KOPT-K1 (cell line): ENCODE results near the gene CACNA1H.

Experiments
- H3K27ac ChIP-seq: fragments of 200-600 bp; sonication (generic); 2 replicates; pipeline ENCODE4 v1.5.1; 2016; ENCODE audit warnings: antibody characterized with exemption, mild to moderate bottlenecking, low read depth, low read length; ENCODE audit not compliant: poor library complexity, severe bottlenecking
- H3K36me3 ChIP-seq: fragments of 200-600 bp; sonication (generic); 2 replicates; pipeline ENCODE4 v1.5.1; 2017; ENCODE audit warnings: antibody characterized with exemption, mild to moderate bottlenecking, low read length, moderate library complexity; ENCODE audit not compliant: insufficient read depth
- H3K9me3 ChIP-seq: fragments of 200-600 bp; sonication (generic); 2 replicates; pipeline ENCODE4 v1.5.1; 2017; ENCODE audit warnings: antibody characterized with exemption, low read length, mild to moderate bottlenecking; ENCODE audit not compliant: insufficient read depth, poor library complexity, severe bottlenecking

CACNA1H gene

GRCh38 chr16:1156055-1156982 lies 3.4 kb downstream of the CACNA1H start:
- no peak overlapping the region for H3K27ac ChIP-seq
- H3K36me3 ChIP-seq: no peaks in the 10 kb centered on the region
- H3K9me3 ChIP-seq: no peaks in the 10 kb centered on the region

DNA sequence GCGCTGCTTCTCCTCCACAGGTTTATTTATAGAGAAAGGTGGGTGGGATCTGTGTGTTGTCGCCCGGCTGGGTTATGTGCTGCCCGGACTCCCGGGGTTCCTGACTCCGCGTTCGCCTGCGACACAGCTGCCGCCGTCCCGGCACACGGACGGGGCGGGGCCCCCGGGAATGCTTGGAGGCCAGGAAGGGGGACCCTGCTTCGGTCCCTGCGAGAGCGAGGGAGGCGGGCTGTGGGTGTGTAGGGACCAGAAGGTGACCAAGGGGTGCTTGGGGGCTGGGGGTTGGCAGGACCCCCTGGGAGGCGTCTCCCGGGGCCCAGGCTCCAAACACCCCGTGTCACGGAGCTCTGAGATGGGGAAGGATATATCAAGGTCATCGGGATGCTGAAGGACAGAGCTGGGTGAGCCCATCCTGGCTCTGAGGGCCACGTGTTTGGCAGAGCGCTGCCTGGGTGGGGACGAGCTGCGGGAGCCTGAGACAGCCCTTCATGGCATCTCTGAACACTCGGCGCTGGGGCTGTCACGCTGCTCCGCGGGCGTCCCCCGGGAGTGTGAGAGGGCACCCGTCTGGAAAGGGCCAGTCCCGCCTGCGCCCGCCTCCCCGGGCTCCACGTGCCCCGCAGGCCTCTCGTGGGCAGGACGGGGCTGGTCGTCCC lies 4.2 kb downstream of the CACNA1H start:
- H3K27ac ChIP-seq: no peak overlapping the region
- H3K9me3 ChIP-seq: no peaks in the 10 kb centered on the region
- H3K36me3 ChIP-seq: no peaks in the 10 kb centered on the region

GRCh38 chr16:1157639-1158455 lies 4.9 kb downstream of the CACNA1H start:
- H3K27ac ChIP-seq: no peak overlapping the region
- no peaks in the 10 kb centered on the region for H3K36me3 ChIP-seq
- no peaks in the 10 kb centered on the region for H3K9me3 ChIP-seq

DNA sequence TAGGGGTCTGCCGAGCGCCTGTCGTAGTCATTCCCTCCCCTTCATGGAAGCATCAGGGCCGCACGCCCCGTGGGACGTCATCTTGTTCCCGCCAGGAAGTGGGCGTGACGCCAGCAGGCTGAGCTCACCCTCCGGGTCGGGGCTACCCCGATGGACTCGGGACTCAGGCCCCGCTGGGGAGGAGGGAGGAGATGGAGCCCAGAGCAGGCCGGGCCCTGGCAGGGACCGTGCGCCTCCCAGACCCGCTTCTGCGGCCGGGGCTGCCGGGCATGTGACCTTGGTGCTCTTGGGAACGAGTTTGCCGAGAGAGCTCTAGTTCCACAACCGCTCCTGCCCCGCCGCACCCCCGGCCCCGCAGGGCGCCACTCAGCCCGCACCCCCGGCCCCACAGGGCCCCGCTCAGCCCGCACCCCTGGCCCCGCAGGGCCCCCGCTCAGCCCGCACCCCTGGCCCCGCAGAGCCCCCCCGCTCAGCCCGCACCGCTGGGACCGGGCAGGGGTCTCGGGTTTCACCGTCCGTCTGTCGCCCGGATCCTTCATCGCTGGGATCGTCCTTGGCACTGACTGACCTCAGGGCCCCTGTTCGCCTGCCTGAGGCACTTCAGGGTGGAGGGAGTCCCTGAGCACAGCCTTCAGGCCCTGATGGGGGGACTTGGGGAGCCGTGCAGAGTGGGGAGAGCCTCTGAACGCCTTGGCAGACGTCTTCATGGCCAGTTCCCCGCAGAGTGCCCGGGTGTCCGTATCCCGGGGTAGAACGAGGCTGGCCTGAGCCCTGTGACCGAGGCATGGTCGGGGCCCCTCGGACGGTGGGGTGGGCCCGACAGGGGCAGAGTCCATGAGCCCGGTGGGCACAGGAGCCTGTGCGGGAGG lies 5.8 kb downstream of the CACNA1H start:
- Histone ChIP-seq H3K27ac (no peak overlapping the region), H3K9me3 (no peaks in the 10 kb centered on the region), H3K36me3 (no peaks in the 10 kb centered on the region)

- no peaks in the 10 kb centered on the region for H3K9me3 ChIP-seq
- no peaks in the 10 kb centered on the region for H3K36me3 ChIP-seq
- H3K27ac ChIP-seq: no peak overlapping the region
Observed at GRCh38 chr16:1159325-1159972, 6.5 kb downstream of the CACNA1H start.

DNA sequence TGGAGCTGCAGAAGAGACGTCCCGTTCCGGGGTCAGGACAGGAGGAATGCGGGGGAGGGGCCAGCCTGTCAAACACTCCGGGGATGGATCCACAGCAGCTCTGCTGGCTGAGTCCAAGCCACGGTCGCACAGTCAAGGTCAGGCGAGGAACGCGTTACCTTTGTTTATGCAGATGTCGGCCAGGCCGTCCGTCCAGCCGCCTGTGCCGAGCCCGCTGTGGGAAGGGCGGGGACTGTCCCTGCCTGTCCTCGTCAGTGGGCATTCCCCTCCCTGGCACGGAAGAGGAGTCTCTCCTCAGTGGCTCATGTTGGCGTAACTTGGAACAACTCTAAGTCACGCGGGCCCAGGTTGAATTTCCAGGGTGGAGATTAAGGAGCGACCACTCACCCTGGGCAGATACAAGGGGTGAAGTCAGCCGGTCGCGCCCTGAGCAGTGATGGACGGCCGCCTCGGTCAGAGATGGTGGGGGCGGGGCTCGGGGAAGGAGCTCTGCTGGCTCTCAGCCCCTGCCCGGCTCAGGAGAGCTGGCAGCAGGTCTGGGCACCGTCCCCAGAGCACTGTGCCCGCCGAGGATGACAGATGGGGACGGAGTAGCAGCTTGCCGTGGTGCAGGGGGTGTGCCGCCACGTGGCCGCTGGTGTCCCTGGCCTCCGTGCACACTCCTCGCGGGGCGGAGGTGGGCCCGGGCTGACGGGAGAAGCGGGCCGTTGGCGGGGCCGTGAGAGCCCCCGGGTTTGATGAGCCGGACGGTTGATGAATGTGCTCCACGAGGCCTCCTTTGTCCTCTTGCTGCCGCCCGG lies 7.3 kb downstream of the CACNA1H start:
- H3K9me3 ChIP-seq: no peaks in the 10 kb centered on the region
- H3K27ac ChIP-seq: no peak overlapping the region

DNA sequence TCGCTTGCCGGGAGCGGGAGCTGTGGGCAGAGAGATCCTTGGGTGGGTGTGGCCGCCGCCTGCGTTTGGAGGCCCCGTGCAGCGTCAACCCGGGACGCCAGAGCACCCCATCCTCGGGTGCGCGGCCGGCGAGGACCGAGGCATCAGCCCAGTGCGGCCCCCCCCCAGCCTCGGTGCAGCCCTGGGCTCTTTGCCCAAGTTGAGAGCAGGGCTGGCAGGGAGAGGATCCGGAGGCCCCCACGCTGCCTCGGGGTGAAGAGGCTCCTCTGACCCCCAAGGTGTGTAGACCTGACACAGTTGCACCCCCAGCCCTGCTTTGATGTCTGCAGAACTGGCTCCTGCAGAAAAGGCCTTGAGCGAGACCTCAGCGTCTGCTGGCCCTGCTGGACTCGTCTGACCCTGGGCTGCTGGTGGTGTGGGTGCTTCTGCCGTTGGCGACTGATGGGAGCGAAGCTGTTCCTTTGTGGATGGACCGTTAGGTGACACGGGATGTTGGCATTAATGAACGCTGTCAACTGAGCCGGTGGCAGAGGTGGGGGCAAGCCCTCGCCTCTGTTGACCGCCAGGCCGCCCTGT lies 8.0 kb downstream of the CACNA1H start:
- no peaks in the 10 kb centered on the region for H3K36me3 ChIP-seq
- H3K27ac ChIP-seq: no peak overlapping the region

More for the DNA sequence above, 7.3 kb downstream of the CACNA1H start:
- no peaks in the 10 kb centered on the region for H3K36me3 ChIP-seq

GRCh38 chr16:1162701-1163566 lies 10.0 kb downstream of the CACNA1H start:
- Histone ChIP-seq H3K9me3 (no peaks in the 10 kb centered on the region), H3K36me3 (no peaks in the 10 kb centered on the region), H3K27ac (no peak overlapping the region)

More for the DNA sequence above, 8.0 kb downstream of the CACNA1H start:
- H3K9me3 ChIP-seq: no peaks in the 10 kb centered on the region

DNA sequence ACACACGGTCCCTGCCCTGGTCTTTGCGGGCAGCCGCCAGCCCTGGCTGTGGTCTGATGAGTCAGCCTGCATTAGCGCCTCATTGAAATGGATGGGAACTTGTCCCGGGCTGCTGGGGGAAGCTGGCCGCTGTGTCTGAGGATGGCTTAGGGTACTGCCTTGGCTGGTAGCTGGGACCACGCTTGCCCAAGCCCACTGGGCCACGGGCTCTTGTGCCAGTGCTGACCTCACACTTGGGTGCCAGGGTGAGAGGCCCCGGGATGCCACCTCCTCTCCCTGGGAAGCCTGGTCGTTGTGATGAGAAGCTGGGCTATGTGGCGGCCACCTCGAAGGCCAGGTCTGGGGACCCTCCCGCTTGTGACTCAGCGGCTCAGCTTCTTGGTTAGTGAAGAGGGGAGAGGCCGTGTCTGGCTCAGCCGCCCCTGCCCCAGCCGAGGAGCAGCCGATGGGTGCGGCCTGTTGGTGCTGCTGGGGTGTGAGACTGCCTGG lies 10.7 kb downstream of the CACNA1H start:
- H3K9me3 ChIP-seq: no peaks in the 10 kb centered on the region
- H3K27ac ChIP-seq: no peak overlapping the region
- no peaks in the 10 kb centered on the region for H3K36me3 ChIP-seq

DNA sequence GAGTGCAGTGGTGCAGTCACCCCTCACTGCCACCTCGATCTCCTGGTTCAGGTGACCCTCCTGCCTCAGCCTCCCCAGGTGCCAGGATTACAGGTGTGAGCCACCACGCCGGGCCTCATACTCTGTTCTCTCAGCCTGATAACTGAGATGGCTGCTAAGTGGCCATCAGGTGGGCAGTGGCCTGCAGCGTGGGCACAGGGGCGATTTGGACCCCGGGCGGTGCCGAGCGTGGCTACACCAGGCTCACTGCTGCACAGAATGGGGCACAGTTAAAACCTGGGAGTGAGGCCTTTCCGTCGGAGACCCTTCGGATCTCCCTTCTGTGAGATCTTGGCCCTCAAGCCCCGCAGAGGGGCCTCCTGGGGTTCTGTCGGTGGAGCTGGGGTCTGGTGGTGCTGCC lies 11.5 kb downstream of the CACNA1H start:
- Histone ChIP-seq H3K9me3 (no peaks in the 10 kb centered on the region), H3K36me3 (no peaks in the 10 kb centered on the region), H3K27ac (no peak overlapping the region)

- Histone ChIP-seq H3K36me3 (no peaks in the 10 kb centered on the region), H3K27ac (no peak overlapping the region), H3K9me3 (no peaks in the 10 kb centered on the region)
Observed at GRCh38 chr16:1164975-1165374, 12.1 kb downstream of the CACNA1H start.

GRCh38 chr16:1165511-1165910 lies 12.6 kb downstream of the CACNA1H start:
- no peaks in the 10 kb centered on the region for H3K36me3 ChIP-seq
- no peaks in the 10 kb centered on the region for H3K9me3 ChIP-seq
- no peak overlapping the region for H3K27ac ChIP-seq
